ENCODE results near the gene FN3KRP. TPM values are rescaled to one million over a fixed set of nuclear protein-coding genes. Genes with fewer than 3 reads are reported as not detected.

FN3KRP gene
- total RNA-seq, 1 donor from 2014 or later: 28.1 TPM

- Mint-ChIP-seq H3K4me1 (ENCODE audit: low read depth, unreplicated experiment) (peaks cover 5% of the 10 kb centered on the region), H3K9me3 (ENCODE audit: unreplicated experiment) (peaks cover 6% of the 10 kb centered on the region), H3K27me3 (ENCODE audit: unreplicated experiment) (peaks cover 8% of the 10 kb centered on the region), H3K4me3 (ENCODE audit: unreplicated experiment) (no peak overlapping the region), H3K36me3 (ENCODE audit: unreplicated experiment) (no peaks in the 10 kb centered on the region), H3K27ac (ENCODE audit: unreplicated experiment) (no peak overlapping the region)
- TF ChIP-seq CTCF (IDR thresholded peaks at IDR 0.05; ENCODE audit: partially characterized antibody, unreplicated experiment): no peak
- DNase-seq: peak; percentile 71
Observed at GRCh38 chr17:82668631-82669099, 47.8 kb upstream of the FN3KRP start.

GRCh38 chr17:82670661-82671450, 45.6 kb upstream of the FN3KRP start:
- H3K27me3 Mint-ChIP-seq (ENCODE audit: unreplicated experiment): peaks cover 10% of the 10 kb centered on the region
- H3K4me1 Mint-ChIP-seq (ENCODE audit: low read depth, unreplicated experiment): no peaks in the 10 kb centered on the region
- no peak for TF ChIP-seq CTCF (IDR thresholded peaks at IDR 0.05; ENCODE audit: partially characterized antibody, unreplicated experiment)
- H3K9me3 Mint-ChIP-seq (ENCODE audit: unreplicated experiment): peaks cover 8% of the 10 kb centered on the region
- H3K36me3 Mint-ChIP-seq (ENCODE audit: unreplicated experiment): no peaks in the 10 kb centered on the region
- no peak overlapping the region for H3K4me3 Mint-ChIP-seq (ENCODE audit: unreplicated experiment)
- DNase-seq: no peak
- no peak overlapping the region for H3K27ac Mint-ChIP-seq (ENCODE audit: unreplicated experiment)

GRCh38 chr17:82674656-82675475, 41.6 kb upstream of the FN3KRP start:
- H3K27ac Mint-ChIP-seq (ENCODE audit: unreplicated experiment): peak overlapping the region; percentile 25
- H3K27me3 Mint-ChIP-seq (ENCODE audit: unreplicated experiment): peaks cover 6% of the 10 kb centered on the region
- H3K4me1 Mint-ChIP-seq (ENCODE audit: low read depth, unreplicated experiment): peaks cover 4% of the 10 kb centered on the region
- H3K9me3 Mint-ChIP-seq (ENCODE audit: unreplicated experiment): peaks cover 2% of the 10 kb centered on the region
- no peak for TF ChIP-seq CTCF (IDR thresholded peaks at IDR 0.05; ENCODE audit: partially characterized antibody, unreplicated experiment)
- DNase-seq: no peak
- no peaks in the 10 kb centered on the region for H3K36me3 Mint-ChIP-seq (ENCODE audit: unreplicated experiment)
- H3K4me3 Mint-ChIP-seq (ENCODE audit: unreplicated experiment): no peak overlapping the region

DNA sequence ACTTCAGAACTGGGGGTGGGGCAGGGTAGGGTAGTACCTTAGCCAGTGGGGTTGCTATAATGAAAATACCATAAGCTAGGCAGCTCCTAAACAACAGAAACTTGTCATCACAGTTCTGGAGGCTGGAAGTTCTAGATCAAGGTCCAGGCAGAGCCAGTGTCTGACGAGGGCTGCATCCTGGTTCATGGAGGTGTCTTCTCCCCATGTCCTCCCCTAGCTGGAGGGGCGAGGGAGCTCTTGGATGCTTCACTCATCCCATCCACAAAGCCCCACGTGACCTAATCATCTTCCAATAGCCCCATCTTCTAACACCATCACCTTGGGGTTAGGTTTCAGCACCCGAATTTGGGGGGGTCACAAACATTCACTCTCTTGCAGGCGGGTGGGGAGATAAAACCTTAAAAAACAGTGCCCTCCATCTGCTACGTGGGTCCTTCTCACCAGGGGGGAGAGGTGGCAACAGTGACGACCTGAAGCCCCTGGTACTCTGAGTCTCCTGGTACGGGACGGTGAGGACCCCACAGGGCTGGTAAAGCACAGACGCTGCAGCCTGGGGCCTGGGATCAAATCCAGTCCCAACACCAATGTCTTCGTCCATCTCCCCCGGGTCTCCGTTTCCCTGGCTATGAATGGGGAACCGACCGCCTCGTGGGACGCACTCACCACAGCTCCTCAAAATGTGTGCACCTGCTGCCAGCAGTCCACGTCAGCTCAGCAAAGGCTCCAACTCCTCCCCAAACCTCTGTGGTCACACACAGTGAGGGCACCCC, 40.8 kb upstream of the FN3KRP start:
- TF ChIP-seq CTCF (IDR thresholded peaks at IDR 0.05; ENCODE audit: partially characterized antibody, unreplicated experiment): no peak
- Mint-ChIP-seq H3K9me3 (ENCODE audit: unreplicated experiment) (peaks cover 2% of the 10 kb centered on the region), H3K4me3 (ENCODE audit: unreplicated experiment) (no peak overlapping the region), H3K27ac (ENCODE audit: unreplicated experiment) (no peak overlapping the region), H3K36me3 (ENCODE audit: unreplicated experiment) (no peaks in the 10 kb centered on the region), H3K27me3 (ENCODE audit: unreplicated experiment) (peaks cover 6% of the 10 kb centered on the region), H3K4me1 (ENCODE audit: low read depth, unreplicated experiment) (peaks cover 4% of the 10 kb centered on the region)
- no peak for DNase-seq

All from glutamatergic neuron (in vitro differentiated cells).